Measurements from ENCODE around the gene UBR7. TPM values are rescaled to one million over a fixed set of nuclear protein-coding genes. Genes with fewer than 3 reads are reported as not detected.

UBR7 gene
- total and polyA plus RNA-seq, 2 experiments from 2014 or later = 12.4 to 45.3 TPM

DNA sequence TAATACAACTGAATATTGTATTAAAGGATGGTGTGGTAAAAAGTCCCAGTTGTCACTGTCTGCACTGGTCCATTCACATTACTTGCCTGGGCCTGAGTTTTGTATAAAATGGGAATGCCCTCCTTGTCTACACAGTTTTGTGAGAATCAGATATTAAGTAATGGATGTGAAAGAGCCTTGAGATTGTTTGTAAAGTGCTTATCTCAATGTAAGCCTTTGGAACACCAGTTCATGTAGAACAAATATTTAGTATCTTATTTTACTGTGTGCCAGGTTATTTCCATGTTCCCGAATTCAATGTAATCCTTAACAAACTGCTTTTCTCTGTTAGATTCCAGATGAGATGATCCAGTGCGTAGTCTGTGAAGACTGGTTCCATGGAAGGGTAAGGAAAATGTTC lies 7.5 kb downstream of the UBR7 start (continued):
- TF ChIP-seq, protein P1, sequence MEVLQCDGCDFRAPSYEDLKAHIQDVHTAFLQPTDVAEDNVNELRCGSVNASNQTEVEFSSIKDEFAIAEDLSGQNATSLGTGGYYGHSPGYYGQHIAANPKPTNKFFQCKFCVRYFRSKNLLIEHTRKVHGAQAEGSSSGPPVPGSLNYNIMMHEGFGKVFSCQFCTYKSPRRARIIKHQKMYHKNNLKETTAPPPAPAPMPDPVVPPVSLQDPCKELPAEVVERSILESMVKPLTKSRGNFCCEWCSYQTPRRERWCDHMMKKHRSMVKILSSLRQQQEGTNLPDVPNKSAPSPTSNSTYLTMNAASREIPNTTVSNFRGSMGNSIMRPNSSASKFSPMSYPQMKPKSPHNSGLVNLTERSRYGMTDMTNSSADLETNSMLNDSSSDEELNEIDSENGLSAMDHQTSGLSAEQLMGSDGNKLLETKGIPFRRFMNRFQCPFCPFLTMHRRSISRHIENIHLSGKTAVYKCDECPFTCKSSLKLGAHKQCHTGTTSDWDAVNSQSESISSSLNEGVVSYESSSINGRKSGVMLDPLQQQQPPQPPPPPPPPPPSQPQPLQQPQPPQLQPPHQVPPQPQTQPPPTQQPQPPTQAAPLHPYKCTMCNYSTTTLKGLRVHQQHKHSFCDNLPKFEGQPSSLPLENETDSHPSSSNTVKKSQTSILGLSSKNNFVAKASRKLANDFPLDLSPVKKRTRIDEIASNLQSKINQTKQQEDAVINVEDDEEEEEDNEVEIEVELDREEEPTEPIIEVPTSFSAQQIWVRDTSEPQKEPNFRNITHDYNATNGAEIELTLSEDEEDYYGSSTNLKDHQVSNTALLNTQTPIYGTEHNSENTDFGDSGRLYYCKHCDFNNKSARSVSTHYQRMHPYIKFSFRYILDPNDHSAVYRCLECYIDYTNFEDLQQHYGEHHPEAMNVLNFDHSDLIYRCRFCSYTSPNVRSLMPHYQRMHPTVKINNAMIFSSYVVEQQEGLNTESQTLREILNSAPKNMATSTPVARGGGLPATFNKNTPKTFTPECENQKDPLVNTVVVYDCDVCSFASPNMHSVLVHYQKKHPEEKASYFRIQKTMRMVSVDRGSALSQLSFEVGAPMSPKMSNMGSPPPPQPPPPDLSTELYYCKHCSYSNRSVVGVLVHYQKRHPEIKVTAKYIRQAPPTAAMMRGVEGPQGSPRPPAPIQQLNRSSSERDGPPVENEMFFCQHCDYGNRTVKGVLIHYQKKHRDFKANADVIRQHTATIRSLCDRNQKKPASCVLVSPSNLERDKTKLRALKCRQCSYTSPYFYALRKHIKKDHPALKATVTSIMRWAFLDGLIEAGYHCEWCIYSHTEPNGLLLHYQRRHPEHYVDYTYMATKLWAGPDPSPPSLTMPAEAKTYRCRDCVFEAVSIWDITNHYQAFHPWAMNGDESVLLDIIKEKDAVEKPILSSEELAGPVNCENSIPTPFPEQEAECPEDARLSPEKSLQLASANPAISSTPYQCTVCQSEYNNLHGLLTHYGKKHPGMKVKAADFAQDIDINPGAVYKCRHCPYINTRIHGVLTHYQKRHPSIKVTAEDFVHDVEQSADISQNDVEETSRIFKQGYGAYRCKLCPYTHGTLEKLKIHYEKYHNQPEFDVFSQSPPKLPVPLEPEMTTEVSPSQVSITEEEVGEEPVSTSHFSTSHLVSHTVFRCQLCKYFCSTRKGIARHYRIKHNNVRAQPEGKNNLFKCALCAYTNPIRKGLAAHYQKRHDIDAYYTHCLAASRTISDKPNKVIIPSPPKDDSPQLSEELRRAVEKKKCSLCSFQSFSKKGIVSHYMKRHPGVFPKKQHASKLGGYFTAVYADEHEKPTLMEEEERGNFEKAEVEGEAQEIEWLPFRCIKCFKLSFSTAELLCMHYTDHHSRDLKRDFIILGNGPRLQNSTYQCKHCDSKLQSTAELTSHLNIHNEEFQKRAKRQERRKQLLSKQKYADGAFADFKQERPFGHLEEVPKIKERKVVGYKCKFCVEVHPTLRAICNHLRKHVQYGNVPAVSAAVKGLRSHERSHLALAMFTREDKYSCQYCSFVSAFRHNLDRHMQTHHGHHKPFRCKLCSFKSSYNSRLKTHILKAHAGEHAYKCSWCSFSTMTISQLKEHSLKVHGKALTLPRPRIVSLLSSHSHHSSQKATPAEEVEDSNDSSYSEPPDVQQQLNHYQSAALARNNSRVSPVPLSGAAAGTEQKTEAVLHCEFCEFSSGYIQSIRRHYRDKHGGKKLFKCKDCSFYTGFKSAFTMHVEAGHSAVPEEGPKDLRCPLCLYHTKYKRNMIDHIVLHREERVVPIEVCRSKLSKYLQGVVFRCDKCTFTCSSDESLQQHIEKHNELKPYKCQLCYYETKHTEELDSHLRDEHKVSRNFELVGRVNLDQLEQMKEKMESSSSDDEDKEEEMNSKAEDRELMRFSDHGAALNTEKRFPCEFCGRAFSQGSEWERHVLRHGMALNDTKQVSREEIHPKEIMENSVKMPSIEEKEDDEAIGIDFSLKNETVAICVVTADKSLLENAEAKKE (CRISPR knock-in tag; IDR thresholded peaks at IDR 0.05) = no peak
- TF ChIP-seq EZH2 (IDR thresholded peaks at IDR 0.05; ENCODE audit: low read depth, unreplicated experiment) (no peak), NANOG (IDR thresholded peaks at IDR 0.05; ENCODE audit: borderline replicate concordance) (no peak), CREB1 (CRISPR knock-in tag; IDR thresholded peaks at IDR 0.05; ENCODE audit: low read depth) (no peak)

DNA sequence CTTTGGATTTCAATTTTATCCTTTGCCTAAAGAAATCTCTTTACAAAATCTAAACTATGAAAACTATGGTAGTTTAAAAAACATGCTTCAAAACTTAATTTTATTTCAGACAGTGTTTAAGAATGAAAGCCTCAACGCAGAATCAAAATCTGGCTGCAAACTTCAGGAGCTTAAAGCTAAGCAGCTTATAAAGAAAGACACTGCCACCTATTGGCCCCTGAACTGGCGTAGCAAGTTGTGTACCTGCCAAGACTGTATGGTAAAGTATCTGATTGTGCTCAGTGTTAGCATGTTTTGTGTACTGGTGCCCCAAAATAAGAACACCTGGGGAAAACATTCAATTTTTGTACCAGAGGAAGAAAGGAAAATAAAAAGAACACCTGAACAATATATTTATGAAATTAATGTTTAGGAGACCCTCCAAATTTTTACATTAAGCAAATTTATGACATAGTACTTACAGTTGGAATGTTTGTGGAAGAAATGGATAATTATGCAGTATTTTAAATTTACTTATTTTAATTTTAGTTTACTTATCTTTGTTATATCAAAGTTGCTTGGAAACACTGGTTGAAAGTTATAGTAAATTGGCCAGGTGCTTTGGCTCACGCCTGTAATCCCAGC lies 12.2 kb downstream of the UBR7 start:
- DNase-seq (ENCODE audit: low spot score) (peak; percentile 88), ATAC-seq (peak; percentile 87)
- Histone ChIP-seq H2AFZ (no peak overlapping the region), H3F3A (replicated peaks; ENCODE audit: low read depth) (no peaks in the 10 kb centered on the region), H3K79me2 (replicated peaks; ENCODE audit: insufficient read depth) (no peaks in the 10 kb centered on the region), H3K27me3 (ENCODE audit: insufficient read depth) (no peaks in the 10 kb centered on the region), H3K27ac (ENCODE audit: low read depth) (no peak overlapping the region), H3K4me1 (ENCODE audit: insufficient read depth) (no peaks in the 10 kb centered on the region), H3K4me3 (no peak overlapping the region), H3K36me3 (ENCODE audit: insufficient read depth) (peaks cover 24% of the 10 kb centered on the region), H4K20me1 (replicated peaks; ENCODE audit: insufficient read depth) (no peaks in the 10 kb centered on the region), H3K9me2 (ENCODE audit: insufficient read depth) (no peaks in the 10 kb centered on the region), H3K4me2 (no peak overlapping the region)
- H3K27me3 Mint-ChIP-seq (ENCODE audit: insufficient read depth, low read depth, poor library complexity) = peaks cover 4% of the 10 kb centered on the region
- H3K9me3 Mint-ChIP-seq = no peaks in the 10 kb centered on the region; the same call in 2 of the 3 replicates
- peaks cover 54% of the 10 kb centered on the region for H3K36me3 Mint-ChIP-seq (ENCODE audit: low read depth)
- no peaks in the 10 kb centered on the region for H3K4me1 Mint-ChIP-seq
- no peak for TF ChIP-seq POLR2AphosphoS5 (IDR thresholded peaks at IDR 0.05; ENCODE audit: low read depth)
- TF ChIP-seq, protein P2, sequence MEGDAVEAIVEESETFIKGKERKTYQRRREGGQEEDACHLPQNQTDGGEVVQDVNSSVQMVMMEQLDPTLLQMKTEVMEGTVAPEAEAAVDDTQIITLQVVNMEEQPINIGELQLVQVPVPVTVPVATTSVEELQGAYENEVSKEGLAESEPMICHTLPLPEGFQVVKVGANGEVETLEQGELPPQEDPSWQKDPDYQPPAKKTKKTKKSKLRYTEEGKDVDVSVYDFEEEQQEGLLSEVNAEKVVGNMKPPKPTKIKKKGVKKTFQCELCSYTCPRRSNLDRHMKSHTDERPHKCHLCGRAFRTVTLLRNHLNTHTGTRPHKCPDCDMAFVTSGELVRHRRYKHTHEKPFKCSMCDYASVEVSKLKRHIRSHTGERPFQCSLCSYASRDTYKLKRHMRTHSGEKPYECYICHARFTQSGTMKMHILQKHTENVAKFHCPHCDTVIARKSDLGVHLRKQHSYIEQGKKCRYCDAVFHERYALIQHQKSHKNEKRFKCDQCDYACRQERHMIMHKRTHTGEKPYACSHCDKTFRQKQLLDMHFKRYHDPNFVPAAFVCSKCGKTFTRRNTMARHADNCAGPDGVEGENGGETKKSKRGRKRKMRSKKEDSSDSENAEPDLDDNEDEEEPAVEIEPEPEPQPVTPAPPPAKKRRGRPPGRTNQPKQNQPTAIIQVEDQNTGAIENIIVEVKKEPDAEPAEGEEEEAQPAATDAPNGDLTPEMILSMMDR (conservative IDR thresholded peaks at IDR 0.05; ENCODE audit: low read depth in 2 of 2) = peak; percentile 81 to 82
- no peak overlapping the region for H3K4me3 Mint-ChIP-seq
- H3K27ac Mint-ChIP-seq = no peak overlapping the region

All from GM23338 (cell line).